PC-9 (cell line): ENCODE results near the gene BOD1. TPM values are rescaled to one million over a fixed set of nuclear protein-coding genes. Genes with fewer than 3 reads are reported as not detected.

Source experiments
- Bru-seq: library from RNA; stranded (reverse); fragments of 400-500 nt; gene quantifications from one replicate; lab custom pipeline; 2021; lab: Mats Ljungman, UMichigan
- BruChase-seq, 2 experiments: library from RNA; stranded (reverse); fragments of 400-500 nt; gene quantifications; one replicate each; lab custom pipeline; 2021; lab: Mats Ljungman, UMichigan
- BruUV-seq: library from RNA; stranded (reverse); fragments of 400-500 nt; replicated peaks from 2 replicates; lab custom pipeline; 2021; lab: Mats Ljungman, UMichigan
- CTCF ChIA-PET: fragments of 300-600 bp; sonication (Branson Sonifier 250); formaldehyde crosslinking; loops from one replicate; lab custom pipeline; 2022; ENCODE audit warnings: antibody characterized with exemption; lab: Charles Lee
- POLR2A ChIA-PET: fragments of 300-600 bp; sonication (Branson Sonifier 250); formaldehyde crosslinking; loops from one replicate; lab custom pipeline; 2022; ENCODE audit warnings: antibody characterized with exemption; ENCODE audit not compliant: unreplicated experiment; lab: Charles Lee
- DNase-seq, 2 experiments: peaks; one replicate each; pipeline versions ENCODE4 v3.0.0 to v3.0.0-alpha.2; 2015 to 2022; ENCODE audit warnings: mixed read lengths in 1 of 2
- H2AFZ ChIP-seq: fragments of 200-600 bp; sonication (generic); 2 replicates; pipeline ENCODE4 v1.8.1; 2017; ENCODE audit warnings: antibody characterized with exemption
- H3F3A ChIP-seq: fragments of 200-600 bp; sonication (generic); 2 replicates; pipeline ENCODE4 v1.8.1; 2017; ENCODE audit warnings: antibody characterized with exemption, mild to moderate bottlenecking, low read depth; ENCODE audit not compliant: insufficient read depth
- H3K27ac ChIP-seq: fragments of 200-600 bp; sonication (generic); 2 replicates; pipeline ENCODE4 v1.6.1; 2016; ENCODE audit warnings: mixed run types
- H3K27me3 ChIP-seq: fragments of 200-600 bp; sonication (generic); 2 replicates; pipeline ENCODE4 v1.6.1; 2016; ENCODE audit warnings: low read depth, mixed run types; ENCODE audit not compliant: insufficient read depth
- H3K36me3 ChIP-seq: fragments of 200-600 bp; sonication (generic); 2 replicates; pipeline ENCODE4 v1.6.1; 2016; ENCODE audit warnings: low read depth, mixed run types
- H3K4me1 ChIP-seq: fragments of 200-600 bp; sonication (generic); replicated peaks from 2 replicates; pipeline ENCODE4 v1.6.1; 2016; ENCODE audit warnings: mixed run types; ENCODE audit not compliant: insufficient read depth
- H3K4me2 ChIP-seq: fragments of 200-600 bp; sonication (generic); 2 replicates; pipeline ENCODE4 v1.6.1; 2017; ENCODE audit warnings: mixed run types
- H3K4me3 ChIP-seq: fragments of 200-600 bp; sonication (generic); 2 replicates; pipeline ENCODE4 v1.6.1; 2016; ENCODE audit warnings: mixed run types
- H3K79me2 ChIP-seq: fragments of 200-600 bp; sonication (generic); 2 replicates; pipeline ENCODE4 v1.6.1; 2017; ENCODE audit warnings: low read depth, mixed run types
- H3K9me2 ChIP-seq: fragments of 200-600 bp; sonication (generic); 2 replicates; pipeline ENCODE4 v1.8.1; 2017; ENCODE audit warnings: mild to moderate bottlenecking; ENCODE audit not compliant: insufficient read depth
- H3K9me3 ChIP-seq: fragments of 200-600 bp; sonication (generic); 2 replicates; pipeline ENCODE4 v1.8.1; 2016; ENCODE audit warnings: low read depth; ENCODE audit not compliant: insufficient read depth
- H4K20me1 ChIP-seq: fragments of 200-600 bp; sonication (generic); 2 replicates; pipeline ENCODE4 v1.8.1; 2017; ENCODE audit not compliant: insufficient read depth
- CTCF ChIP-seq: fragments of 200-600 bp; sonication (generic); conservative IDR thresholded peaks from 2 replicates; pipeline ENCODE4 v1.6.1; 2017; ENCODE audit warnings: mixed run types, antibody characterized with exemption, mild to moderate bottlenecking, moderate library complexity
- EZH2 ChIP-seq: fragments of 200-600 bp; sonication (generic); IDR thresholded peaks from 2 replicates; pipeline ENCODE4 v1.8.0; 2017; ENCODE audit warnings: antibody characterized with exemption, low read depth
- intact Hi-C: fragments of 100-400 bp; cut with micrococcal nuclease; formaldehyde crosslinking; loops from one replicate; pipeline ENCODE4 v1.10.0; 2022; ENCODE audit not compliant: unreplicated experiment
- long read RNA-seq: library from polyadenylated mRNA; stranded (forward); transcript quantifications from one replicate; pipeline ENCODE4 v2.0.0, GENCODE V29; 2022
- total RNA-seq: library from RNA; stranded (reverse); gene quantifications from 2 replicates; pipeline ENCODE4 v1.2.3, GENCODE V29; 2021

The BOD1 gene
- 62.2 and 73.2 TPM in 2 replicates for total RNA-seq
- percentile 90 among the genes with signal in this experiment for Bru-seq, nascent RNA
- BruChase-seq, experiment 1, labeled RNA remaining after a 2-hour chase = percentile 92 among the genes with signal in this experiment
- BruChase-seq, experiment 2, labeled RNA remaining after a 6-hour chase = percentile 93 among the genes with signal in this experiment
- long read RNA-seq, transcript BOD1-202 (4 exons, 1,562 nt) = major isoform, 59 of 77 reads
- long read RNA-seq, partial matches to known transcripts = 0 of 77 reads
- long read RNA-seq, other reads (novel, unspliced or antisense) = 14 of 77 reads

- ChIA-PET POLR2A (interaction anchor here (0.6 to 1.0 kb wide), 3 partner anchors 200 to 346 kb away, joined by 3 to 5 read pairs (median 4); no protein-coding TSS in a partner anchor), CTCF (interaction anchor here (0.6 to 1.4 kb wide), 7 partner anchors 252 to 909 kb away, joined by 3 to 9 read pairs (median 3); no protein-coding TSS in a partner anchor)
- intact Hi-C loops = loop anchor here (1.0 to 10.0 kb wide), 8 partner anchors 292 to 909 kb away; partner anchors contain the start of genes ATP6V0E1 and STC2
Observed at GRCh38 chr5:173616577-173617118, at the start of gene BOD1. BOD1 (minus strand) TSS chr5:173616650; CDS start chr5:173616436, 214 bp downstream.

DNA sequence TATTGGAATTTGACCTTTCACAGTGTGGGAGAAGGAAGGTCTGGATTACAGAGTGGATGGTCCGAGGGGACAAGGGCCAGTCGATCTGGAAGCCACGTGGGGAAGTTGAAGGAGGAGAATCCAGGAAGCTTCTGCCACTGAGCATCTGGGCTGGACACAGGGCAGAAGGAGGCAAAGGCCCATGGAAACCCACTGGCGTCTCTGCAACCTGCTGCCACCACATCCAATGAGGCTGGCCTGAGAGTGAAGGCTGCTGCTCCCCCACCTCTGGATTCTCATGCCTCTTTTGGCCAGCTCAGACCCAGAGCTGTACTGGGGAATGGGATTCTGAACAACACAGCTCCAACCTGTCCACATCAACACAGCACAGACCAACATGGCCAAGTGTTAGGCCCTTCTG is 48.9 kb upstream of the BOD1 start:
- CTCF ChIA-PET = no interaction called here
- BruUV-seq = no TSS peak
- Histone ChIP-seq H3K36me3 (no peaks in the 10 kb centered on the region), H3K4me2 (no peak overlapping the region), H3K79me2 (no peaks in the 10 kb centered on the region), H3F3A (0 out of 2 replicates have a peak, but pooled peaks cover 4% of the 10 kb centered on the region), H3K27ac (no peak overlapping the region), H3K9me3 (0 out of 2 replicates have a peak, but pooled peaks cover 3% of the 10 kb centered on the region), H3K9me2 (no peaks in the 10 kb centered on the region), H2AFZ (no peak overlapping the region), H3K4me1 (peaks cover 9% of the 10 kb centered on the region), H3K27me3 (no peaks in the 10 kb centered on the region), H3K4me3 (no peak overlapping the region), H4K20me1 (no peaks in the 10 kb centered on the region)
- intact Hi-C loops = no loop called here
- TF ChIP-seq EZH2 = no peak
- no peak for TF ChIP-seq CTCF
- no peak for DNase-seq
- POLR2A ChIA-PET = interaction anchor here (0.6 kb wide), 1 partner anchor 203 kb away, joined by 3 read pairs; no protein-coding TSS in a partner anchor

More at GRCh38 chr5:173616577-173617118, at the start of gene BOD1:
- TF ChIP-seq CTCF (no peak), EZH2 (no peak)
- Histone ChIP-seq H4K20me1 (peaks cover 31% of the 10 kb centered on the region), H2AFZ (peak within 1 kb of the TSS; percentile 76), H3K36me3 (peaks cover 12% of the 10 kb centered on the region; the same call in 1 of the 2 replicates), H3K4me1 (peaks cover 31% of the 10 kb centered on the region), H3K27me3 (no peaks in the 10 kb centered on the region), H3K79me2 (peaks cover 46% of the 10 kb centered on the region), H3K4me2 (peak within 1 kb of the TSS; percentile 99), H3K27ac (peak within 1 kb of the TSS; percentile 84), H3F3A (no peaks in the 10 kb centered on the region), H3K9me3 (no peaks in the 10 kb centered on the region), H3K9me2 (no peaks in the 10 kb centered on the region), H3K4me3 (peak within 1 kb of the TSS; percentile 98)
- BruUV-seq = TSS peak; percentile 50
- peak; percentile 94 to 97 for DNase-seq

DNA sequence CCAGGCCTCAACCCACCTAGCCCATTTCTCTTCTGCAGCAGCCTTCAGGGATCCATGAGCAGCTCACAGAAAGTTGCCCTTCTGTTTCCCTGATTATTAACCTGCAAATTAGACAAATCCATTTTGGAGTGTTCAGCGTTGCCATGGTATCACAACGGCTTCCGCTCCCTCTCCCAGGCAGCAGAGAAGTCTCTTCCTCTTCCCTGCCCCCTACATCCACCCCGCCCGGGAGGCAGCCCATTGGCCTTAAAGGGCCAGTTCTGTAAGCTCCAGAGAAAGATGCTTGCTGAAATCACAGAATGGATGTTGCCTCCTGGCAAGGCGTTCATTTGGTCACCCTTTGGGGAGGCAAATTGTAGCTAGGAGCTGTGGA is 47.7 kb upstream of the BOD1 start:
- DNase-seq = no peak
- POLR2A ChIA-PET = no interaction called here
- Histone ChIP-seq H3K79me2 (no peaks in the 10 kb centered on the region), H3K4me1 (no peaks in the 10 kb centered on the region), H3K4me2 (no peak overlapping the region), H3K4me3 (no peak overlapping the region), H3K9me2 (no peaks in the 10 kb centered on the region), H3K36me3 (no peaks in the 10 kb centered on the region), H3K9me3 (0 out of 2 replicates have a peak, but pooled peaks cover 3% of the 10 kb centered on the region), H3K27me3 (no peaks in the 10 kb centered on the region), H2AFZ (no peak overlapping the region), H3K27ac (no peak overlapping the region), H3F3A (no peaks in the 10 kb centered on the region), H4K20me1 (no peaks in the 10 kb centered on the region)
- intact Hi-C loops = no loop called here
- CTCF ChIA-PET = no interaction called here
- no peak for TF ChIP-seq EZH2
- no peak for TF ChIP-seq CTCF
- no TSS peak for BruUV-seq
